Hematopoietic multipotent progenitor cell treated with erythropoietin and hydrocortisone succinate and interleukin-3 and kit ligand, for 8 days (in vitro differentiated cells): Measurements from ENCODE around the gene AHRR.

Experiments
- DNase-seq: peaks from one replicate; pipeline ENCODE4 v3.0.0-alpha.2; 2015

The AHRR gene

GRCh38 chr5:347712-348284 lies 26.3 kb downstream of the AHRR start:
- no peak for DNase-seq

- no peak for DNase-seq
These were observed 27.2 kb downstream of the AHRR start for GRCh38 chr5:348726-349125.

GRCh38 chr5:350355-350754 lies 28.8 kb downstream of the AHRR start:
- no peak for DNase-seq

GRCh38 chr5:351084-351920 lies 29.8 kb downstream of the AHRR start:
- DNase-seq = no peak

GRCh38 chr5:351921-352245 lies 30.4 kb downstream of the AHRR start:
- no peak for DNase-seq

GRCh38 chr5:352639-353611 lies 31.4 kb downstream of the AHRR start:
- DNase-seq = no peak

GRCh38 chr5:353612-354580 lies 32.4 kb downstream of the AHRR start:
- no peak for DNase-seq

GRCh38 chr5:354581-355378 lies 33.3 kb downstream of the AHRR start:
- no peak for DNase-seq

GRCh38 chr5:355379-355935 lies 33.9 kb downstream of the AHRR start:
- no peak for DNase-seq

- no peak for DNase-seq
These were observed 34.4 kb downstream of the AHRR start for GRCh38 chr5:355958-356357.

- DNase-seq = no peak
These were observed 37.9 kb downstream of the AHRR start for GRCh38 chr5:359301-359897.

- DNase-seq = no peak
These were observed 38.9 kb downstream of the AHRR start for GRCh38 chr5:360257-361027.

GRCh38 chr5:362189-362588 lies 40.7 kb downstream of the AHRR start:
- DNase-seq = no peak

- no peak for DNase-seq
These were observed 41.7 kb downstream of the AHRR start for GRCh38 chr5:362978-363765.

GRCh38 chr5:364497-364896 lies 43.0 kb downstream of the AHRR start:
- DNase-seq = no peak

GRCh38 chr5:366541-367357 lies 45.2 kb downstream of the AHRR start:
- no peak for DNase-seq

- DNase-seq = no peak
These were observed 46.0 kb downstream of the AHRR start for GRCh38 chr5:367358-368130.
